Measurements from ENCODE around the gene UPF2. TPM values are rescaled to one million over a fixed set of nuclear protein-coding genes. Genes with fewer than 3 reads are reported as not detected.

Gene UPF2
- total and polyA plus RNA-seq, 10 of the 15 experiments (the other 5 are each of a cell fraction or from before 2014, with no cell fraction given): 21.0 to 44.4 (median 25.9) TPM

- Histone ChIP-seq H3K9ac (ENCODE audit: control insufficient read depth, insufficient read depth, low read length) (no peak overlapping the region), H2AFZ (ENCODE audit: control insufficient read depth, low read depth, low read length) (no peak overlapping the region), H3K4me3 (no peak overlapping the region), H3K36me3 (ENCODE audit: control insufficient read depth in 2 of 2, insufficient read depth in 2 of 2, low read length in 1 of 2) (peaks cover 9 to 54% of the 10 kb centered on the region in 2 experiments), H3K9me3 (replicated peaks; ENCODE audit: control insufficient read depth, insufficient read depth, low read length) (no peaks in the 10 kb centered on the region), H3K79me2 (ENCODE audit: control insufficient read depth, insufficient read depth, low read length) (no peaks in the 10 kb centered on the region), H3K4me1 (ENCODE audit: control insufficient read depth, insufficient read depth, low read length) (no peaks in the 10 kb centered on the region), H3K27ac (ENCODE audit: control insufficient read depth, insufficient read depth) (no peak overlapping the region), H4K20me1 (ENCODE audit: control insufficient read depth, insufficient read depth) (no peaks in the 10 kb centered on the region), H3K4me2 (ENCODE audit: control insufficient read depth, insufficient read depth) (no peak overlapping the region), H3K27me3 (replicated peaks in 1 of 2; ENCODE audit: control insufficient read depth in 2 of 2, insufficient read depth in 2 of 2, low read length in 1 of 2) (no peaks in the 10 kb centered on the region)
- 98% methylated on average over 7 of the region's 7 CpGs for WGBS (ENCODE audit: insufficient coverage, insufficient replicate concordance, low lambda C conversion rate, missing lambda C conversion rate)
- no TSS peak for BruUV-seq (replicated peaks)
- in situ Hi-C loops (cut with MboI) (no loop called here), intact Hi-C loops (cut with micrococcal nuclease; ENCODE audit: unreplicated experiment) (no loop called here)
- ChIA-PET SMC1A (ENCODE audit: uncharacterized antibody, unreplicated experiment) (interaction anchor here (1.0 kb wide), 1 partner anchor 11 kb away, joined by 3 read pairs; no protein-coding TSS in a partner anchor), RAD21 (ENCODE audit: unreplicated experiment) (no interaction called here), CTCF (no interaction called here), POLR2A (no interaction called here)
- ATAC-seq (no peak), DNase-seq (ENCODE audit: low read depth, low spot score) (no peak), FAIRE-seq (no peak)
- TF ChIP-seq TCF7 (IDR thresholded peaks at IDR 0.05; ENCODE audit: borderline replicate concordance): no peak
- TF ChIP-seq FOS (IDR thresholded peaks at IDR 0.05; ENCODE audit: borderline replicate concordance, extremely low read depth, insufficient read length): no peak
- TF ChIP-seq, protein P1, sequence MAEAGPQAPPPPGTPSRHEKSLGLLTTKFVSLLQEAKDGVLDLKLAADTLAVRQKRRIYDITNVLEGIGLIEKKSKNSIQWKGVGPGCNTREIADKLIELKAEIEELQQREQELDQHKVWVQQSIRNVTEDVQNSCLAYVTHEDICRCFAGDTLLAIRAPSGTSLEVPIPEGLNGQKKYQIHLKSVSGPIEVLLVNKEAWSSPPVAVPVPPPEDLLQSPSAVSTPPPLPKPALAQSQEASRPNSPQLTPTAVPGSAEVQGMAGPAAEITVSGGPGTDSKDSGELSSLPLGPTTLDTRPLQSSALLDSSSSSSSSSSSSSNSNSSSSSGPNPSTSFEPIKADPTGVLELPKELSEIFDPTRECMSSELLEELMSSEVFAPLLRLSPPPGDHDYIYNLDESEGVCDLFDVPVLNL (IDR thresholded peaks at IDR 0.05; ENCODE audit: low read depth, low read length): no peak
- TF ChIP-seq KLF5 (IDR thresholded peaks at IDR 0.05; ENCODE audit: partially characterized antibody): no peak
- TF ChIP-seq REST (IDR thresholded peaks at IDR 0.05; ENCODE audit: low read depth, low read length): no peak
- no peak for TF ChIP-seq SIN3A (IDR thresholded peaks at IDR 0.05; ENCODE audit: low read depth, low read length)
- no peak for TF ChIP-seq YBX1 (IDR thresholded peaks at IDR 0.05)
- TF ChIP-seq RCOR1 (conservative IDR thresholded peaks at IDR 0.05; ENCODE audit: low read depth, low read length): no peak
- no peak for TF ChIP-seq RELB (IDR thresholded peaks at IDR 0.05; ENCODE audit: low read depth)
- no peak for TF ChIP-seq SMAD1 (IDR thresholded peaks at IDR 0.05; ENCODE audit: low read depth, partially characterized antibody)
- no peak for TF ChIP-seq NR2C2 (IDR thresholded peaks at IDR 0.05; ENCODE audit: borderline replicate concordance, control insufficient read depth, insufficient read length, low read depth)
- TF ChIP-seq IRF4 (IDR thresholded peaks at IDR 0.05; ENCODE audit: low read depth, low read length): no peak
- no peak for TF ChIP-seq EP300 (IDR thresholded peaks at IDR 0.05; ENCODE audit: borderline replicate concordance in 1 of 2, control insufficient read depth in 1 of 2, low read depth in 2 of 2, low read length in 2 of 2)
- no peak for TF ChIP-seq EZH2 (IDR thresholded peaks at IDR 0.05; ENCODE audit: borderline replicate concordance, control insufficient read depth, low read depth, low read length)
- TF ChIP-seq SUZ12 (IDR thresholded peaks at IDR 0.05; ENCODE audit: unreplicated experiment): no peak
- TF ChIP-seq RBBP5 (conservative IDR thresholded peaks at IDR 0.05): no peak
- TF ChIP-seq NBN (IDR thresholded peaks at IDR 0.05): no peak
Observed at GRCh38 chr10:11958956-11959355, 83.7 kb downstream of the UPF2 start.

Measured in GM12878 (cell line).